22Rv1 (cell line): ENCODE measurements around the gene MCOLN3.

Experiments used
- CTCF ChIP-seq: fragments of 450-650 bp; IDR thresholded peaks from 2 replicates; pipeline ENCODE4 v1.5.1; 2017; ENCODE audit warnings: mild to moderate bottlenecking
- ZFX ChIP-seq: fragments of 450-650 bp; IDR thresholded peaks from 2 replicates; pipeline ENCODE4 v1.6.1; 2017; ENCODE audit warnings: antibody characterized with exemption, borderline replicate concordance

GRCh38 chr1:85088408-85088784 lies 40.1 kb upstream of the MCOLN3 start:
- no peak for TF ChIP-seq CTCF
- no peak for TF ChIP-seq ZFX
